HG03135 (cell line): ENCODE measurements around the gene TALDO1.
"Not testable (repeated sequence)": the region's sequence is repeated elsewhere in the genome, so short reads cannot be mapped to it uniquely, and the experiment has no call there.

ENCODE experiments used
- ATAC-seq: cut with Tn5 transposase; IDR thresholded peaks from one replicate; pipeline ENCODE4 v1.9.1; 2021; ENCODE audit warnings: mild to moderate bottlenecking, moderate library complexity; ENCODE audit not compliant: unreplicated experiment

Gene TALDO1

GRCh38 chr11:733072-733471, 14.2 kb upstream of the TALDO1 start:
- no peak for ATAC-seq

GRCh38 chr11:734541-734940, 12.7 kb upstream of the TALDO1 start:
- not testable (repeated sequence) for ATAC-seq

GRCh38 chr11:737366-737765, 9.9 kb upstream of the TALDO1 start:
- ATAC-seq, result no peak

GRCh38 chr11:737899-738298, 9.4 kb upstream of the TALDO1 start:
- not testable (repeated sequence) for ATAC-seq

GRCh38 chr11:742156-742546, 5.1 kb upstream of the TALDO1 start:
- ATAC-seq, result no peak

- no peak for ATAC-seq
Observed at GRCh38 chr11:742571-743201, 4.6 kb upstream of the TALDO1 start.

- ATAC-seq, result no peak
Observed at GRCh38 chr11:745428-745827, 1.8 kb upstream of the TALDO1 start.

- peak; percentile 29 for ATAC-seq
Observed at GRCh38 chr11:746289-747157, 741 bp upstream of the TALDO1 start.

- ATAC-seq, result peak; percentile 17
Observed at GRCh38 chr11:748007-748359, 719 bp downstream of the TALDO1 start.

GRCh38 chr11:749731-750130, 2.5 kb downstream of the TALDO1 start:
- no peak for ATAC-seq

GRCh38 chr11:760236-760635, 13.0 kb downstream of the TALDO1 start:
- no peak for ATAC-seq

- no peak for ATAC-seq
Observed at GRCh38 chr11:761526-762108, 14.4 kb downstream of the TALDO1 start.

GRCh38 chr11:762421-763072, 15.3 kb downstream of the TALDO1 start:
- ATAC-seq, result no peak

- no peak for ATAC-seq
Observed at GRCh38 chr11:763073-763463, 15.8 kb downstream of the TALDO1 start.

- ATAC-seq, result no peak
Observed at GRCh38 chr11:763549-764321, 16.5 kb downstream of the TALDO1 start.

- ATAC-seq, result no peak
Observed at GRCh38 chr11:764322-765024, 17.2 kb downstream of the TALDO1 start.

- no peak for ATAC-seq
Observed at GRCh38 chr11:765025-765801, 17.9 kb downstream of the TALDO1 start.

- ATAC-seq, result no peak
Observed at GRCh38 chr11:765802-766091, 18.5 kb downstream of the TALDO1 start.

- no peak for ATAC-seq
Observed at GRCh38 chr11:766106-766935, 19.1 kb downstream of the TALDO1 start.
